KMS-11 (cell line): ENCODE results near the gene RPL7A.
"Not testable (repeated sequence)": the region's sequence is repeated elsewhere in the genome, so short reads cannot be mapped to it uniquely, and the experiment has no call there.

Experiments
- H2AFZ ChIP-seq: fragments of 200-600 bp; sonication (generic); 2 replicates; pipeline ENCODE4 v1.6.1; 2016; ENCODE audit warnings: antibody characterized with exemption, mixed run types, low read depth
- H3K27ac ChIP-seq: fragments of 200-600 bp; sonication (generic); 2 replicates; pipeline ENCODE4 v1.6.1; 2016; ENCODE audit warnings: mild to moderate bottlenecking, mixed run types
- H3K27me3 ChIP-seq: fragments of 200-600 bp; sonication (generic); 2 replicates; pipeline ENCODE4 v1.6.1; 2017; ENCODE audit warnings: mild to moderate bottlenecking, low read depth, mixed run types, moderate library complexity; ENCODE audit not compliant: insufficient read depth
- H3K36me3 ChIP-seq: fragments of 200-600 bp; sonication (generic); 2 replicates; pipeline ENCODE4 v1.6.1; 2017; ENCODE audit warnings: mild to moderate bottlenecking, mixed run types; ENCODE audit not compliant: insufficient read depth
- H3K4me1 ChIP-seq: fragments of 200-600 bp; sonication (generic); 2 replicates; pipeline ENCODE4 v1.6.1; 2016; ENCODE audit warnings: mild to moderate bottlenecking, low read depth, mixed run types; ENCODE audit not compliant: poor library complexity, severe bottlenecking
- H3K4me2 ChIP-seq: fragments of 200-600 bp; sonication (generic); 2 replicates; pipeline ENCODE4 v1.7.0; 2016; ENCODE audit warnings: mild to moderate bottlenecking, mixed run types
- H3K4me3 ChIP-seq: fragments of 200-600 bp; sonication (generic); IDR thresholded peaks from 2 replicates; pipeline ENCODE4 v1.6.1; 2017; ENCODE audit warnings: low read depth, low read length, mixed read lengths; ENCODE audit not compliant: insufficient read depth
- H3K79me2 ChIP-seq: fragments of 200-600 bp; sonication (generic); 2 replicates; pipeline ENCODE4 v1.6.1; 2016; ENCODE audit warnings: low read depth, mixed run types; ENCODE audit not compliant: insufficient read depth
- H3K9ac ChIP-seq: fragments of 200-600 bp; sonication (generic); 2 replicates; pipeline ENCODE4 v1.6.1; 2016; ENCODE audit warnings: mild to moderate bottlenecking, mixed run types
- H4K20me1 ChIP-seq: fragments of 200-600 bp; sonication (generic); 2 replicates; pipeline ENCODE4 v1.6.1; 2016; ENCODE audit warnings: mild to moderate bottlenecking, mixed run types; ENCODE audit not compliant: insufficient read depth
- CTCF ChIP-seq: fragments of 200-600 bp; sonication (generic); conservative IDR thresholded peaks from 2 replicates; pipeline ENCODE4 v1.6.1; 2017; ENCODE audit warnings: low read depth, mild to moderate bottlenecking, antibody characterized with exemption, low read length, moderate library complexity, mixed read lengths

The RPL7A gene

GRCh38 chr9:133307301-133307700 lies 40.7 kb upstream of the RPL7A start:
- Histone ChIP-seq H3K36me3 (no peaks in the 10 kb centered on the region), H2AFZ (no peak overlapping the region), H3K79me2 (no peaks in the 10 kb centered on the region), H3K4me3 (no peak overlapping the region), H3K4me1 (no peaks in the 10 kb centered on the region), H3K9ac (no peak overlapping the region), H3K27me3 (peaks cover 69% of the 10 kb centered on the region), H3K4me2 (no peak overlapping the region), H4K20me1 (no peaks in the 10 kb centered on the region), H3K27ac (no peak overlapping the region)
- no peak for TF ChIP-seq CTCF

- Histone ChIP-seq H3K27me3 (peaks cover 50% of the 10 kb centered on the region), H3K36me3 (no peaks in the 10 kb centered on the region), H3K27ac (no peak overlapping the region), H2AFZ (no peak overlapping the region), H4K20me1 (no peaks in the 10 kb centered on the region), H3K4me1 (no peaks in the 10 kb centered on the region), H3K79me2 (no peaks in the 10 kb centered on the region), H3K4me2 (no peak overlapping the region), H3K9ac (no peak overlapping the region), H3K4me3 (no peak overlapping the region)
- no peak for TF ChIP-seq CTCF
These were observed 38.4 kb upstream of the RPL7A start for GRCh38 chr9:133309608-133310007.

GRCh38 chr9:133315997-133316396 lies 32.0 kb upstream of the RPL7A start:
- no peaks in the 10 kb centered on the region for H4K20me1 ChIP-seq
- H2AFZ ChIP-seq = no peak overlapping the region
- no peak for TF ChIP-seq CTCF
- no peak overlapping the region for H3K4me3 ChIP-seq
- H3K36me3 ChIP-seq = no peaks in the 10 kb centered on the region
- H3K4me1 ChIP-seq = no peaks in the 10 kb centered on the region
- H3K27ac ChIP-seq = no peak overlapping the region
- H3K4me2 ChIP-seq = no peak overlapping the region
- H3K79me2 ChIP-seq = no peaks in the 10 kb centered on the region
- peaks cover 23% of the 10 kb centered on the region for H3K27me3 ChIP-seq
- no peak overlapping the region for H3K9ac ChIP-seq

- H3K4me2 ChIP-seq, H2AFZ ChIP-seq, H3K4me1 ChIP-seq, H3K36me3 ChIP-seq, H4K20me1 ChIP-seq, H3K4me3 ChIP-seq, H3K79me2 ChIP-seq, H3K9ac ChIP-seq, H3K27ac ChIP-seq: not testable (repeated sequence)
- H3K27me3 ChIP-seq = peaks cover 33% of the 10 kb centered on the region
These were observed 30.5 kb upstream of the RPL7A start for GRCh38 chr9:133317551-133317950.

- Histone ChIP-seq H4K20me1 (no peaks in the 10 kb centered on the region), H3K4me1 (no peaks in the 10 kb centered on the region), H3K79me2 (no peaks in the 10 kb centered on the region), H3K4me2 (no peak overlapping the region), H3K36me3 (no peaks in the 10 kb centered on the region), H2AFZ (no peak overlapping the region), H3K27me3 (peaks cover 61% of the 10 kb centered on the region), H3K27ac (no peak overlapping the region), H3K9ac (no peak overlapping the region), H3K4me3 (no peak overlapping the region)
- no peak for TF ChIP-seq CTCF
These were observed 27.6 kb upstream of the RPL7A start for GRCh38 chr9:133320421-133320881.
